SU-DHL-6 (cell line): ENCODE data around the gene SARM1.

Source experiments
- H2AFZ ChIP-seq: fragments of 200-600 bp; sonication (generic); 2 replicates; pipeline ENCODE4 v1.6.1; 2014; ENCODE audit warnings: low read depth, mild to moderate bottlenecking, moderate library complexity, mixed read lengths, antibody characterized with exemption, low read length; ENCODE audit not compliant: severe bottlenecking
- H3F3A ChIP-seq: fragments of 200-600 bp; shearing (Covaris generic); 2 replicates; pipeline ENCODE4 v1.6.0; 2016; ENCODE audit warnings: antibody characterized with exemption, mild to moderate bottlenecking; ENCODE audit not compliant: insufficient read depth
- H3K27ac ChIP-seq: fragments of 200-600 bp; sonication (generic); 2 replicates; pipeline ENCODE4 v1.5.1; 2016; ENCODE audit warnings: low read depth, mild to moderate bottlenecking, low read length, moderate library complexity, mixed read lengths
- H3K27me3 ChIP-seq: fragments of 200-600 bp; sonication (generic), shearing (Covaris generic); 2 replicates; pipeline ENCODE4 v1.6.0; 2014; ENCODE audit warnings: mild to moderate bottlenecking, low read length
- H3K36me3 ChIP-seq: fragments of 200-600 bp; sonication (generic); 2 replicates; pipeline ENCODE4 v1.6.1; 2014; ENCODE audit warnings: mild to moderate bottlenecking, low read length, mixed read lengths
- H3K4me2 ChIP-seq: fragments of 300-600, 200-600 bp; shearing (Covaris generic), sonication (generic); 2 replicates; pipeline ENCODE4 v1.6.0; 2014; ENCODE audit warnings: low read length, low read depth, mild to moderate bottlenecking; ENCODE audit not compliant: poor library complexity, severe bottlenecking
- H3K4me3 ChIP-seq: fragments of 200-600 bp; sonication (generic); 2 replicates; pipeline ENCODE4 v1.5.1; 2014; ENCODE audit warnings: antibody characterized with exemption, low read length, mild to moderate bottlenecking, mixed read lengths; ENCODE audit not compliant: insufficient read depth, poor library complexity, severe bottlenecking
- H3K79me2 ChIP-seq: fragments of 200-600 bp; sonication (generic); 2 replicates; pipeline ENCODE4 v1.6.1; 2014; ENCODE audit warnings: mild to moderate bottlenecking, low read length, moderate library complexity; ENCODE audit not compliant: insufficient read depth
- H3K9ac ChIP-seq: fragments of 200-600 bp; sonication (generic); 2 replicates; pipeline ENCODE4 v1.7.0; 2014; ENCODE audit warnings: mild to moderate bottlenecking, low read length
- H3K9me2 ChIP-seq: fragments of 200-600 bp; sonication (generic); replicated peaks from 2 replicates; pipeline ENCODE4 v1.6.1; 2014; ENCODE audit warnings: low read length; ENCODE audit not compliant: insufficient read depth
- H3K9me3 ChIP-seq: fragments of 200-600 bp; sonication (generic); 2 replicates; pipeline ENCODE4 v1.6.1; 2014; ENCODE audit warnings: low read length, mixed read lengths; ENCODE audit not compliant: insufficient read depth
- H4K20me1 ChIP-seq: fragments of 200-600 bp; sonication (generic); 2 replicates; pipeline ENCODE4 v1.6.1; 2014; ENCODE audit warnings: low read depth, mild to moderate bottlenecking, antibody characterized with exemption, low read length, moderate library complexity, mixed read lengths
- CTCF ChIP-seq: fragments of 200-600 bp; sonication (generic); IDR thresholded peaks from one replicate; pipeline ENCODE4 v1.5.1; 2017; ENCODE audit warnings: antibody characterized with exemption, mild to moderate bottlenecking, low read length, moderate library complexity; ENCODE audit not compliant: insufficient read depth, poor library complexity, severe bottlenecking
- EZH2phosphoT487 ChIP-seq: fragments of 200-600 bp; sonication (generic), shearing (Covaris generic); conservative IDR thresholded peaks from 2 replicates; pipeline ENCODE4 v1.6.1; 2018; ENCODE audit warnings: mild to moderate bottlenecking, antibody characterized with exemption, low read length, moderate library complexity, mixed read lengths

Gene SARM1

GRCh38 chr17:28390141-28390540 is 18.6 kb downstream of the SARM1 start:
- TF ChIP-seq CTCF (no peak), EZH2phosphoT487 (no peak)

DNA sequence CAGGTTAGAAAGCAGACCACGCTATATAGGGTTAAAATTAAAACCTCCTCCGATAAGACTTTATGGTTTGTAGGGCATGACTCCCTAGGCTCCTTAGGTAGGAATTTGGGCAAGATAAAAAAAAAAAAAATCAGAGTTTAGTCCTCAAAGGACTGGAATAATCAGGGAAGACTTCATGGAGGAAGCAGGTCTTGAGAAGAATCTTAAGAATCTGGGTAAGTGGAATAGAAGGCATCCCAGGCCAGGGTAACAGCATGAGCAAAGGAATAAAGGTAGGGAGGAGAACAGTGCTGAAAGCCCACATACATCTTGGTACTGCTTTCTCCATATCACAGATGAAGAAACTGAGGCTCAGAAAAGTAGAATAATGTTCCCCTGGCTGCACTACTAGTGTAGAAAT is 19.1 kb downstream of the SARM1 start:
- H3K9me2 ChIP-seq = no peaks in the 10 kb centered on the region
- no peak overlapping the region for H3K27ac ChIP-seq
- no peaks in the 10 kb centered on the region for H4K20me1 ChIP-seq
- no peak overlapping the region for H3K4me2 ChIP-seq
- no peaks in the 10 kb centered on the region for H3K36me3 ChIP-seq
- H3K9me3 ChIP-seq = no peaks in the 10 kb centered on the region
- TF ChIP-seq CTCF = no peak
- TF ChIP-seq EZH2phosphoT487 = no peak
- no peak overlapping the region for H2AFZ ChIP-seq
- no peaks in the 10 kb centered on the region for H3K27me3 ChIP-seq
- H3K9ac ChIP-seq = no peak overlapping the region
- H3F3A ChIP-seq = no peaks in the 10 kb centered on the region
- H3K79me2 ChIP-seq = no peaks in the 10 kb centered on the region
- H3K4me3 ChIP-seq = no peak overlapping the region

More at GRCh38 chr17:28390141-28390540, 18.6 kb downstream of the SARM1 start:
- Histone ChIP-seq H3K36me3 (no peaks in the 10 kb centered on the region), H3K27ac (no peak overlapping the region), H3K9me3 (no peaks in the 10 kb centered on the region), H3K4me3 (no peak overlapping the region), H2AFZ (no peak overlapping the region), H3K4me2 (no peak overlapping the region), H3K9ac (no peak overlapping the region), H3K9me2 (no peaks in the 10 kb centered on the region), H3F3A (no peaks in the 10 kb centered on the region), H3K79me2 (no peaks in the 10 kb centered on the region), H3K27me3 (no peaks in the 10 kb centered on the region), H4K20me1 (no peaks in the 10 kb centered on the region)

DNA sequence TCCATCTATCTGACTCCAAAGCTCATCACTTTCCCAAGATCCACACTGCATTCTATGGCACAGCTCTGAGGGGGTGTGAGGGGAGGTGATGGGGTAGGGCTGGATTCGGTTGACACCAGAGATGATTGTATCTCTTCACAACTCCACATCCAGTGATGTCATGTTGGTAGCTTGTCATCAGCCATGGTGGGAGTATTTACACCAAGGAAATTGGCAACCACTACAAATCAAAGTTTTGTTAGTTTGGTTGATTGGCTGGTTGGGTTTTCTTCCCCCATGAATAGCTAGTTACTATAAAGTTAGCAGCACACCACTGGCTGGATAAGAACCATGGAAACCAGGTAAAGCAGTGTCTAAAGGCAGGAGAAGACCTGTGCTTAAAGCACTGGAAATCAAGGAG is 19.5 kb downstream of the SARM1 start:
- Histone ChIP-seq H3K79me2 (no peaks in the 10 kb centered on the region), H3K9ac (no peak overlapping the region), H3F3A (no peaks in the 10 kb centered on the region), H3K27me3 (no peaks in the 10 kb centered on the region), H3K4me3 (no peak overlapping the region), H4K20me1 (no peaks in the 10 kb centered on the region), H2AFZ (no peak overlapping the region), H3K36me3 (no peaks in the 10 kb centered on the region), H3K9me2 (no peaks in the 10 kb centered on the region), H3K27ac (no peak overlapping the region), H3K4me2 (no peak overlapping the region), H3K9me3 (no peaks in the 10 kb centered on the region)
- TF ChIP-seq CTCF (no peak), EZH2phosphoT487 (no peak)
